ENCODE measurements around the gene CFAP74. TPM values are rescaled to one million over a fixed set of nuclear protein-coding genes. Genes with fewer than 3 reads are reported as not detected.

The CFAP74 gene
- polyA plus RNA-seq, 1 donor from 2014 or later = 0.22 TPM

GRCh38 chr1:1892763-1893120 lies 110.8 kb downstream of the CFAP74 start:
- H3K9me3 ChIP-seq (ENCODE audit: low read length) = no peaks in the 10 kb centered on the region
- H3K9ac ChIP-seq (ENCODE audit: low read length) = peak overlapping the region; percentile 97
- no peaks in the 10 kb centered on the region for H3K9me2 ChIP-seq (ENCODE audit: insufficient read depth, low read length)
- peaks cover 7% of the 10 kb centered on the region for H4K20me1 ChIP-seq (ENCODE audit: insufficient read depth)
- H3K27ac ChIP-seq (ENCODE audit: low read length) = no peak overlapping the region
- peak overlapping the region; percentile 86 for H3K4me3 ChIP-seq (ENCODE audit: low read length)
- no peak for TF ChIP-seq REST (IDR thresholded peaks at IDR 0.05; ENCODE audit: borderline replicate concordance)
- TF ChIP-seq POLR2AphosphoS5 (IDR thresholded peaks at IDR 0.05) = no peak
- TF ChIP-seq MXI1 (conservative IDR thresholded peaks at IDR 0.05; ENCODE audit: poor library complexity, severe bottlenecking) = no peak
- H3K27me3 ChIP-seq (ENCODE audit: insufficient read depth, low read depth, low read length) = no peaks in the 10 kb centered on the region
- H3K79me2 ChIP-seq (replicated peaks; ENCODE audit: insufficient read depth, low read length) = peaks cover 33% of the 10 kb centered on the region
- H3K4me2 ChIP-seq (ENCODE audit: low read length) = no peak overlapping the region
- H3K36me3 ChIP-seq (ENCODE audit: insufficient read depth, low read length) = no peaks in the 10 kb centered on the region
- peaks cover 11% of the 10 kb centered on the region for H3F3A ChIP-seq (ENCODE audit: insufficient read depth, low read length, poor library complexity, severe bottlenecking)
- H2AFZ ChIP-seq (ENCODE audit: low read depth, low read length) = no peak overlapping the region

GRCh38 chr1:1892079-1892762 lies 111.4 kb downstream of the CFAP74 start:
- Histone ChIP-seq H3K27ac (ENCODE audit: low read length) (peak overlapping the region; percentile 89), H3K36me3 (ENCODE audit: insufficient read depth, low read length) (no peaks in the 10 kb centered on the region), H3F3A (ENCODE audit: insufficient read depth, low read length, poor library complexity, severe bottlenecking) (peaks cover 11% of the 10 kb centered on the region), H3K79me2 (replicated peaks; ENCODE audit: insufficient read depth, low read length) (peaks cover 39% of the 10 kb centered on the region), H3K4me2 (ENCODE audit: low read length) (peak overlapping the region; percentile 96), H3K27me3 (ENCODE audit: insufficient read depth, low read depth, low read length) (no peaks in the 10 kb centered on the region), H4K20me1 (ENCODE audit: insufficient read depth) (peaks cover 12% of the 10 kb centered on the region), H3K9me2 (ENCODE audit: insufficient read depth, low read length) (no peaks in the 10 kb centered on the region), H2AFZ (ENCODE audit: low read depth, low read length) (peak overlapping the region; percentile 51), H3K9ac (ENCODE audit: low read length) (peak overlapping the region; percentile 97), H3K9me3 (ENCODE audit: low read length) (no peaks in the 10 kb centered on the region), H3K4me3 (ENCODE audit: low read length) (peak overlapping the region; percentile 86)
- TF ChIP-seq REST (IDR thresholded peaks at IDR 0.05; ENCODE audit: borderline replicate concordance) = no peak
- TF ChIP-seq TAF1 (IDR thresholded peaks at IDR 0.05; ENCODE audit: low read depth) = no peak
- no peak for TF ChIP-seq MXI1 (conservative IDR thresholded peaks at IDR 0.05; ENCODE audit: poor library complexity, severe bottlenecking)
- no peak for TF ChIP-seq EP300 (conservative IDR thresholded peaks at IDR 0.05; ENCODE audit: poor library complexity, severe bottlenecking)
- TF ChIP-seq CTCF (IDR thresholded peaks at IDR 0.05; ENCODE audit: poor library complexity, severe bottlenecking) = no peak
- no peak for TF ChIP-seq SMC3 (conservative IDR thresholded peaks at IDR 0.05; ENCODE audit: poor library complexity)
- no peak for TF ChIP-seq EZH2 (IDR thresholded peaks at IDR 0.05; ENCODE audit: borderline replicate concordance, insufficient read depth, low read length, poor library complexity, severe bottlenecking)
- no peak for TF ChIP-seq RAD21 (conservative IDR thresholded peaks at IDR 0.05)
- no peak for TF ChIP-seq POLR2AphosphoS5 (IDR thresholded peaks at IDR 0.05)

Data from neural cell (in vitro differentiated cells).